Colon (tissue), 2 donors: ENCODE data around the gene PRICKLE2.

Experiments
- FAIRE-seq: peaks from 2 replicates; lab custom pipeline; 2012; peaks lifted over from hg19 to GRCh38; lab: Jason Lieb, UNC
- donor health status: control.
- donor health status: control.

Gene PRICKLE2

GRCh38 chr3:64188810-64189560 lies 36.3 kb downstream of the PRICKLE2 start:
- FAIRE-seq = no peak

- FAIRE-seq = no peak
These were observed 38.0 kb downstream of the PRICKLE2 start for GRCh38 chr3:64187065-64187959.

DNA sequence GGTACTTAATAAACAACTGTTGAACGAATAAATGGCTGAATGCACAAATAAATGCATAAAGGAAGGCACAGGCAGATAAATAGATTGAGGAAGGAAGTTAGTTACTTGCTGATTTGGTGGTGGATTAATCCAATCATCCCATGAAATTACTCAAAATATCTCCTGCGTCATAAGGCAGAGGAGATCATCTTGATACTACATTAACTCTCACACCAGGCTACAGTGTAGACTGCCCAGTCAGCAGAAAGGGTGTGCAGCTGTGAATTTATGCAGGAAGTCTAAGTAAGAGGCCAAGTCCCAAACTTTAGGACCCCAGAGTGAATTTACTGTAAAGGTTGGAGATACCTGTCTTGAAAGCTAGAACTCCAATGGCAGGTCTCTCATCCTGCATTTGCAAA lies 38.6 kb downstream of the PRICKLE2 start:
- no peak for FAIRE-seq

- FAIRE-seq = no peak
These were observed 39.8 kb downstream of the PRICKLE2 start for GRCh38 chr3:64185436-64185835.

DNA sequence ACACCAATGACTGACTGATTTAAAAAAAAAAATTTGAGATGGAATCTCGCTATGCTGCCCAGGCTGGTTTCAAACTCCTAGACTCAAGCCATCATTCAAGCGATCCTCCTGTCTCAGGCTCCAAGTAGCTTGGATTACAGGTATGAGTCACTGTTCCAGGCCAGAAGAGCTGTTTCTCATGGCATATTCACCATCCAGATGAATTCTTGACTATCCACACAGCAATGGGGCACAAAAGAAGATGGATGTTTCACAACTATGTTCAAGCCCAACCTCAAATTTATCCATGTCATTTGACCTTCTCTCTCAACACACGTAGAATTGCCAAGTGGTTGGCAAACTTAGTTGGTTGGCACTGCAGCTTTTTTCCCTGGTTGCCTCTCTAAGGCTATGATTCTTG lies 40.6 kb downstream of the PRICKLE2 start:
- FAIRE-seq = no peak

DNA sequence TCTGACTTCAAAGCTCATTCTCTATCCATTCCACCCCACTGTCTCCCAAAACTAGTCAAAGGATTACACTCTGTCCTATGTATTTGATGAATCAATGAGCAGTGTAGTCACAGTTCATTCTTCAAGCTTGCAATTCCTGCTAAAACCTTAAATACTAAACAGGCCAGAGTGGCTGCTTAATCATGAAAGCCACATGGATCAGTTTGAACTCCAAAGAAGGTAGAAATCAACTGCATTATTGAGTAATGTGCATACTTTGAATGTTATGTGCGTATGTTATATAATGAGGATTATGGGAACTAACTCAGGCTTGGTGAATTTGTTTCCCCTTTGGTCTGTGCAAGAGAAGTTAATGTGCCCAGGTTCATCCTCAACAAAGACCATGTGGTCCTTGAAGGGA lies 45.4 kb downstream of the PRICKLE2 start:
- no peak for FAIRE-seq

DNA sequence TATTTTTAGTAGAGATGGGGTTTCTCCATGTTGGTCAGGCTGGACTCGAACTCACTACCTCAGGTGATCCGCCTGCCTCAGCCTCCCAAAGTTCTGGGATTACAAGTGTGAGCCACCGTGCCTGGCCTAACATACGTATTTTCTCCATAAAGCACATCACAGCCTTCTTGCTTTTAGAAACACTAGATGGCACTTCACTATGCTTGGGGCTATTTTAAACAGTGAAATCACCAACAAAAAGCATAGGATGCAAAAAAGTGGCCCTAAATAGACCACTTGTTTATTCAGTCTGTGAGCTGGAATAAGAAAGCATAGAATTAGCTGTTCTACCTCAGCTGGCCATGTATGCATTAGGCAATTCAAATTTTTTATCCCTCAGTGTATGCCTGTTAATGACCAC lies 46.0 kb downstream of the PRICKLE2 start:
- no peak for FAIRE-seq

DNA sequence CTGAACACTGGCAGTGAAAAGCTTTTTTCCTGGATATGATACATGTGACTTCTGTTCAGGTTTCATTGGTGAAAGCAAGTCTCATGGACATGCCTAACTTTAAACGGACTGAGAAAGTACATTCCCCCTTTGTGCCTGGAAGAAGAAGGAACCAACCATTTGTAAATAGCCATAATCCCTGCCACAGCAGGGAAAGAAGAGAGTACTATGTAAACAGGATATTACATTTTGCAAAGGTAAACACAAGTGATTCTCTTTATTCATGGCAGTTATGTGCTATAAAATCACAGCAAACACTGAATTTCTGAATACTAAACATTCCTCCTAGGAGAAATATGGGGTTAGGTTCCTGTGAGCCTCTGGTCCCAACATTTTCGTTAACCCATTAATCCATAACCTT lies 46.8 kb downstream of the PRICKLE2 start:
- no peak for FAIRE-seq

- FAIRE-seq = no peak
These were observed 48.7 kb downstream of the PRICKLE2 start for GRCh38 chr3:64176461-64176996.

DNA sequence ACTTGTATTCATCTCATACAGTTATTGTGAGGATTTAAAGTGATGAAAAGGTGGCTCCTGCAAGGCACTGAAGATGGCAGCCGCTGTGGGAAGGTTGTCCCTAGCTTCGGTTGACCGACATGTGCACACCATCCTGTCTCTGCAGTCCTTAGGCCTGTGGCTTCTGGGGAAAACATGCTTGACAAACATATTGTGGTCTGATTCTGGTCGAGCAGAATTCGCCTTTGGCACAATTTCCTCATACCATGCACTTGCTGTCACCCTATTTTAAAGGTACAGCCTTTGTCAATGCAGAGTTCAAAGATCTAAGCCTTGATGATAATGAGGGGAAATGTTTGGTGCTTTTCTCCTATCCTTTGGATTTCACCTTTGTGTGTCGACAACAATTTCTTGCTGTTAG lies 50.9 kb downstream of the PRICKLE2 start:
- no peak for FAIRE-seq

DNA sequence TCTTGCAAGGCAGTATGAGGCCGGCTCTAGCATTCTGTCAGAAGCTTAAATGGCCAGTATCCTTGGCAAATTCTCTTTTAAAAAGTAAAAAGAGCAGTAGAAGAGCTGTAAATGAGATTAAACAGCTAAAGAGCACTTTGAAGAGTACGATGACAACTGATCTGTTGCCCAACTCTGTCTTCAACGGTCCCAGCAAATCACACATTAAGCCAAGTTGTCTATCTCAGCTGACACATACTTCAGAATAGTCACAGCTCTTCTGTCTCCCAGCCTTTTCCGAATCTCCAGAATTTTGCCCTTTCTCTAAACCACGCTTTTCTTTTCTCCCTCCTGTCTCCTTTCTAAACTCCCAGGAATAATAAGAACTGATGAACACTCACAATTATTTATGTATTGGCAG lies 51.7 kb downstream of the PRICKLE2 start:
- no peak for FAIRE-seq

- FAIRE-seq = no peak
These were observed 55.0 kb downstream of the PRICKLE2 start for GRCh38 chr3:64170270-64170669.

GRCh38 chr3:64167868-64168267 lies 57.4 kb downstream of the PRICKLE2 start:
- no peak for FAIRE-seq

GRCh38 chr3:64167351-64167750 lies 57.9 kb downstream of the PRICKLE2 start:
- no peak for FAIRE-seq

- no peak for FAIRE-seq
These were observed 58.6 kb downstream of the PRICKLE2 start for GRCh38 chr3:64166584-64167162.

DNA sequence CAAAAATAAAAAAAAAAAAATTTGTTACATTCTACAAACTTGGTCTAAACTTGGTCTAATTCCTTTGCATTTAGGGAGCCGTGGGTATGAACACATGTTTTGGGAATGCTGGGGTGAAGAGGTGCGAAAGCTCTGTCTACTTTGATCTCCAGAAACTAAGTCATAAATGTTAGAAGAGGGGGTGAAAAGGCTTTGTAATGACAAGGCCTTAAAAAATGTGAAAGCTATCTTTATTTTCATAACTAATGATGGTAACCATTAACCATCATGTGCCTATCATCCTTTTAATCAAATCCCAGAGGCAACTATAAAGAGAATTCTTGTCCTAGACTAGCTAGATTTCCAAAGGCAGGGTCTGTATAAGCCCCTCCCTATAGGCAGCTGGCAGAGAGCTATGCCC lies 60.9 kb downstream of the PRICKLE2 start:
- no peak for FAIRE-seq

- no peak for FAIRE-seq
These were observed 61.5 kb downstream of the PRICKLE2 start for GRCh38 chr3:64163755-64164148.

- FAIRE-seq = no peak
These were observed 62.1 kb downstream of the PRICKLE2 start for GRCh38 chr3:64163019-64163754.

DNA sequence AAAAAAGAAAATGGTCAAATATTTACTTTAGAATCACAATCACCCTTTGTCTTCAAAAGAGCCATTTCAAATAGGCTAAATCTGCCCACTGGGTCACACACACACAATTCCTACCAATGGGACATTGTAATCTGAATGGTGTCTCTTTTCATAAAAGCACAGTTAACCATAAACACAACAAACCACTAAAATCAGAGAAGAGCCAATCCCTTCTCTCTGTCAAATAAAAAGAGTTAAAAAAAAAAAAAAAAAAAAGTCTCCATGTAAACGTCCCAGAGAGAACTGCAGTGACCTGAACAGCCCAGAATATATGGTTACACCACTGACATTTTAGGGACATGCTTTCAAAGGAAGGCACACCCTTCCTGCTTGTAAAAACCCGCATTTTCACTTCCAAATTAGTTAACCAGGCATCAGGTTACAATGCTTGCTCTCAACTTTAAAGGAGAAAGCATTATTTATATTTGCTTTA lies 63.7 kb downstream of the PRICKLE2 start:
- no peak for FAIRE-seq

DNA sequence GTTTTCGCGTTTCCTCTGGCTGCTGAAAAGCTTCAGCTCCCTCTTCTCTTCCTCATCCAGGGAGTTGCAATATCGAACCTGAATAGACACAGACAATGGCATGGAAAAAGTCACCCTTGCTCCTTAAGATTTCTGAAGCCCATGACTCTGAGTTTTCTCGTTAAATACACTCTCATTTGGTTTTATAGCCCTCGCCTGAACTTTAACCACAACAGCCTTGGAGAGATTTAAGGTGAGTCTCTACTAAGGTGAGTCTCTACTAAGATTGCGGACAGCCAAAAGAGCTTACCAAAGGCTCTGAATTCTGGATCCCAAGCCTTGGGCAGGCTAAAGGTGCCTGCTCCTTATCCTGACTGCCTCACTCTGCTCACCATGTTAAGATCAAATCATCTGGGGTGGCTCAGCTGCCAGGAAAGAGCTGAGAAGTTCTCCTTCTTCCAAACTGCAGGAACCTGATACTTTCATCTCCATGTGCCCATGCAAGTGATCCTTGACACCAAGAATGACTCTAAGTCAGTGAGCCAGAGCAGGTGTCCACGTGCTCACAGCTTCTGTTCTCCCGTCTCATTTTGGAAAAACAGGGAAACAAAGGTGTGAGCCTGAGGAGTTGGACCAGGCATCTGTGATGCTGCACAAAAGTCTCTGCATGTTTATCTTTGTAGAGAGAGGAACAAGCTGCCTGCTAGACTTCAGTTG lies 65.1 kb downstream of the PRICKLE2 start:
- FAIRE-seq = no peak

- FAIRE-seq = no peak
These were observed 66.9 kb downstream of the PRICKLE2 start for GRCh38 chr3:64158334-64158733.
